ENCODE measurements around the gene ATP9A.
"Not testable (repeated sequence)": the region's sequence is repeated elsewhere in the genome, so short reads cannot be mapped to it uniquely, and the experiment has no call there.

The ATP9A gene

DNA sequence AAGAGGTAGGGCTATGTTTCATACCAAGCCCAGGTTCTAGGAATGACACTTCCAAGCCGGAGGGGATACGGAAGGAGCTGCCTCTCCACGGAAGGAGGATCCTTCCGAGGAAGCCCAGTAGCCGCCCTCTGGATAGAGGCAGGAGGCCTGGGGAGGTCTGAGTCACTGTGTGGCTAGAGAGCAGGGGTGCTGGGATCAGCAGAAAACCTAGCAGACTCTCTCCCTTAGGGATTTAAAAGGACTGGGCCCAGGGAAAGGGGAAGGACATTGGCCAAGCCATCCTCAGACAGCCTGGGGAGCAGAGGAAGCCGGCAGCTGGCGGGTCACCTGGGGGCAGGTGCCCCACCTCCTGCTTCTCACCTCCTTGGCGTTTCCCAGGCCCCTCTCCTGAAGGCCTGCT lies 189.1 kb downstream of the ATP9A start:
- in situ Hi-C loops (cut with HindIII; ENCODE audit: low pct_ligation_motif_present, low pct_unique_long_range_greater_than_20kb, low sequenced_read_pairs) = loop anchor here (25.0 kb wide), 1 partner anchor 192 kb away; no protein-coding TSS in a partner anchor
- DNase-seq = peak; percentile 3

DNA sequence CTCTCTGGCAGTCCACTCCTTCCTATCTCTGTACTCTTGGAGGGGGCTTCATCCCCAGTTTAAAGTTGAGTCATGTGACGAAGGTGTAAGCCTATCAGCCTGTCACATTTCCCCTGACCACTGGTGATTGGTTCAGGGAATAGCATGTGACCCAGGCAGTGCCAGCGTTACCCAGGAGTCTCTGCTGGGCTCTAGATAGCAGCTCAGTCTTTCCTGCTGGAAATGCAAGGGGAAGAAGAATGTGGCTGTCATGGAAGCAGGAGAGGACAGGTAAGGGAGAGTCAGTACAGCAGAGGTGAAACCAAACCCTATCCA lies 190.1 kb downstream of the ATP9A start:
- no peak for DNase-seq
- in situ Hi-C loops (cut with HindIII; ENCODE audit: low pct_ligation_motif_present, low pct_unique_long_range_greater_than_20kb, low sequenced_read_pairs) = loop anchor here (25.0 kb wide), 1 partner anchor 191 kb away; no protein-coding TSS in a partner anchor

DNA sequence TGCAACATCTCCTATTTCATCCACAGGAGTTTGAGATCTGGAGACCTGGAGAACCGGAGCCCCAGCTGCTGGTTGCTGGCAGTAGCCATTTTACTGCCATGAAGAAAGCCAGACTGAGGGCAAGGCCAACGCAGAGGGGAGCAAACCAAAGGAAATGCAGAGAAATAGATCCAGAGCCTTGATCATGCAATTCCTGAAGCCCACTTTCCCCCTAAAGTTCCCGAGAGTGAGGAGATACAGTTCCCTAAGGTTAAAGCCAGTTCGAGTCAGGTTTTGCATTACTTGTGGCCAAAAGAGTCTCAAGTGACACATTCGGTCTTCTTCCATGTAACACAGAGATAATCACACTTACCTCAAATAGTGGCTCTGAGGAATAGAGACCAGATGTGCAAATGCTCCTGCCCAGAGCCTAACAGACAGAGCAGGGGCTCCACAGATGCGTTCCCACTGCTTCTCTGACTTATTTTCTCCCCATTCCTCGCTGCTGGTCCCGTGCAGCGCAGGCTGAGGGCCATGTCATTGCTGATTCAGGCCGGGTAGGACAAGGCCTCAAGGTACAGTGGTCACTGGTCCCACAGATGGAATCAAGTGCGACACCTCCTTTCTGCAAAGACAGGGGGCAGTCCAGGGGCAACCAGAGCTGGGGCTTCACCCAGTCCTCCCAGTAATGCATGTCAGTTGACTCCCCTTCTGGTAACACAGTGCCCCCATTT lies 190.6 kb downstream of the ATP9A start:
- DNase-seq = no peak
- in situ Hi-C loops (cut with HindIII; ENCODE audit: low pct_ligation_motif_present, low pct_unique_long_range_greater_than_20kb, low sequenced_read_pairs) = loop anchor here (25.0 kb wide), 1 partner anchor 190 kb away; no protein-coding TSS in a partner anchor

DNA sequence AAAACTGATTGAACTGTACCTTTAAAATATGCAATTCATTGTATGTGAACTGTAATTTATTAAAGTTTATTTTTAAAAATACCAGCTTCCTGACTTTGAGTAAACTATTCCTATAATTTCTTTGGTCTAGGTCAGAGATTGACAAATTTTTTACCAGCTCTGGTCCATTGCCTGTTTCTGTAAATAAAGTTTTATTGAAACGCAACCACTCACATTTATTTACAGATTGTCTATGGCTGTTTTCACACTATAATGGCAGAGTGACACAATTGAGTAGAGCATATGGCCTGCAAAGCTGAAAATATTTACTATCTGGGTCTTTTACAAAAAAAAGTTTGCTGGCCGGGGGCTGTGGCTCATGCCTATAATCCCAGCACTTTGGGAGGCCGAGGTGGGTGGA lies 192.7 kb downstream of the ATP9A start:
- no peak for DNase-seq
- in situ Hi-C loops (cut with HindIII; ENCODE audit: low pct_ligation_motif_present, low pct_unique_long_range_greater_than_20kb, low sequenced_read_pairs) = loop anchor here (25.0 kb wide), 1 partner anchor 188 kb away; no protein-coding TSS in a partner anchor

DNA sequence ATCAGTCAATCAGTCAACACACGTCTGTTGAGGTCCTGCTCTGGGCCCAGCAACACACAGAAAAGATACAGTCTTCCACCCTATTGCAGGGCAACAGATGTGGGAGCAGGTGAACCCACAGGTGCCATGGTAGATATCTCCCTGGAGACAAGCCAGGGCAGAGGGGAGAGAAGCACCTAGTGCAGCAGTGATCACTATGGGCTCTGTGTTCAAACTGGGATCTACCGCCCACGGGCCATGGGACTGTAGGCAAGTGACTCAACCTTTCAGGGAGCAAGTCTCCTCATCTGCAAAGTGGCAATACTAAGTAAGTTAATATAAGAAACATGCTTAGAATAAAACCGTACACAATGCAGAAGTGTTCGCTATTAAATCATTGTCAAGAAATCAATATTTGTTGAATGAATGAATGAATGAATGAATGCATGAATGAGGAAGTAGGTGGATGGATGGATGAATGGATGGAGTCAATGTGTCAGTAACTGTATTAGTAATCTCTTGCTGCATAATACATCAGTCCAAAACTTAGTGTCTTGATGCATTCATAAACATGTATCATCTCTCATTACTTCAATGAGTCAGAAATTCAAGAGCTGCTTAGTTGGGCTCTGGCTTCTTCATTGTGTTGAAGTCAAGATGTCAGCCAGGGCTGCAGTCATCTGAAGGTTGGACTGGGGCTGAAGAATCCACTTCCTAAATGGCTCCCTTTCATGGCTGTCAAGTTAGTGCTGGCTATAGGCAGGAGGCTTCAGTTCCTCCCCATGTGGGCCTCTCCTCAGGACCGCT lies 193.7 kb downstream of the ATP9A start:
- in situ Hi-C loops (cut with HindIII; ENCODE audit: low pct_ligation_motif_present, low pct_unique_long_range_greater_than_20kb, low sequenced_read_pairs) = loop anchor here (25.0 kb wide), 1 partner anchor 187 kb away; no protein-coding TSS in a partner anchor
- DNase-seq = no peak

DNA sequence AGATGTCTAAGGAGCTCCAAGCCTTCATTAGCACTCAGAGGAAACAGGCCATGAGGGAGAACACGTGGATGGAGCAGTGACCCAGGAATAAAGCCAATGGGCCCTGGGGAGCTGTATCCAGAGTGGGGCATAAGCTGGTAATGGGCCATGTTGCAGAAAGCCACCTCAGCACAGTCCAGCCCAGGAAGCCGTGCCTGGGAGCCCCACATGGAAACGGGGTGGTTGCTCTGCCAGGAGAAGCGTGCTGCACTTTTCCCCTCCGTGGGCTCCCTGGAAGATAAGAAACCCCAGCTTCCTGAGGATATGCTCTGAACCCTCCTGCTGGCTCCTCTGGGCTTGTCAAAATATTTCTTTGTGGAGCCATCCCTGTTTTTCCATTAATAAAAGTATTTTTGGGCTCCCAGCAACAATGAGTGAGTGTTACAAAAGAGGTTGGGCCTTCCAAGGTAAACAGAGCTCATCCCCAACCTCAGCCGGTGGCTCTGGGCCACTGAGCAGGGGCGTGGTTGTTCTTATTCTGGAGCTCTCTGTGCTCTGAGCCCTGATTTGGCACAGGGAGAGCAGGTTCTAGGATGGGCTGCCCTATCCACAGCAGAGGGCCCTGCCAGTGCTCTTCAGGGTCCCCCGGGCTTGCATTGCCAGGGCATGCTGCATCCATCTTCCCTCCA lies 194.5 kb downstream of the ATP9A start:
- in situ Hi-C loops (cut with HindIII; ENCODE audit: low pct_ligation_motif_present, low pct_unique_long_range_greater_than_20kb, low sequenced_read_pairs) = no loop called here
- no peak for DNase-seq

- in situ Hi-C loops (cut with HindIII; ENCODE audit: low pct_ligation_motif_present, low pct_unique_long_range_greater_than_20kb, low sequenced_read_pairs) = no loop called here
- DNase-seq = no peak
These were observed 196.8 kb downstream of the ATP9A start for GRCh38 chr20:51571460-51571794.

DNA sequence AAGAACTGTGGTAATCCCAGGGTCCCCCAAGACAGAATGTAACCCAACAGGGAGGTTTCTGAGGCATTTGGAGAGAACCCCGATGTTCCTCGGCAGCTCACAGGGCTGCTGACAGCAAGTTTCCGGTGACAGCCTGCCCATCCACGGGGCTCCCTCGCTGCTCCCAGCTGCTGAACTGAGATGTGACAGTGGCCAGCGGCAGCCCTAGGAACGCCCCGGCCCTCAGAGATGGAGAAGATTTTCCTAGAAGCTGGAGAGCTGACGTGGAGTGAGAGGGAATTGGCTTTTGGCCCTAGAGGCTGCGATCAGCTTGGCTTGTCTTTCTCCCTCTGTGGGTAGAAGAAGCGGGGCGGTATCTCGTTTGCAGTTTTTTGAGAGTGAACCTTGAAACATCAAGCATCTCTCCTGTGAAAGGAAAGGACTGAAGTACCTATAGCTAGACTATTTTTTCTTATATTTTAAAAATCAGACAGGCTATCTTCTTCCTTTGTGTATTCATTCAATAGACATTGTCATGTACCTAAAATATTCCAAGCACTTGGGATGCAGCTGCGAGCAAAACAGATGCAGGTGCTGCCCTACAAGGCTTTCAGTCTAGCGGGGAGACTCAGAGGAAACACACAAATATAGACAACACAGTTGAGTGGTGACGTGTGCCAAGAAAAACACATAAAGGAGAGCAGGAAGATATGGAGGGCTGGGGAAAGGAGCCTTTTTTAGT lies 197.3 kb downstream of the ATP9A start:
- DNase-seq = no peak
- in situ Hi-C loops (cut with HindIII; ENCODE audit: low pct_ligation_motif_present, low pct_unique_long_range_greater_than_20kb, low sequenced_read_pairs) = no loop called here

GRCh38 chr20:51569815-51570738 lies 198.1 kb downstream of the ATP9A start:
- in situ Hi-C loops (cut with HindIII; ENCODE audit: low pct_ligation_motif_present, low pct_unique_long_range_greater_than_20kb, low sequenced_read_pairs) = no loop called here
- no peak for DNase-seq

DNA sequence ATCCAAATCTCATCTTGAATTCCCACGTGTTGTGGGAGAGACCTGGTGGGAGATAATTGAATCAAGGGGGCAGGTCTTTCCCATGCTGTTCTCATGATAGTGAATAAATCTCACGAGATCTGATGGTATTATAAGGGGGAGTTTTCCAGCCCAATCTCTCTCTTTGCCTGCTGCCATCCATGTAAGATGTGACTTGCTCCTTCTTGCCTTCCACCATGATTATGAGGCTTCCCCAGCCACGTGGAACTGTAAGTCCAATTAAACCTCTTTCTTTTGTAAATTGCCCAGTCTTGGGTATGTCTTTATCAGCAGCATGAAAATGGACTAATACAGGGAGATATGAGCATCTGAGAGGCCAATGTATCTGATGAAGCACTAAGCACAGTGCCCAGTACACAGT lies 199.7 kb downstream of the ATP9A start:
- DNase-seq; in situ Hi-C loops (cut with HindIII; ENCODE audit: low pct_ligation_motif_present, low pct_unique_long_range_greater_than_20kb, low sequenced_read_pairs): not testable (repeated sequence)

- in situ Hi-C loops (cut with HindIII; ENCODE audit: low pct_ligation_motif_present, low pct_unique_long_range_greater_than_20kb, low sequenced_read_pairs) = no loop called here
- DNase-seq = no peak
These were observed 200.6 kb downstream of the ATP9A start for GRCh38 chr20:51567622-51568021.

DNA sequence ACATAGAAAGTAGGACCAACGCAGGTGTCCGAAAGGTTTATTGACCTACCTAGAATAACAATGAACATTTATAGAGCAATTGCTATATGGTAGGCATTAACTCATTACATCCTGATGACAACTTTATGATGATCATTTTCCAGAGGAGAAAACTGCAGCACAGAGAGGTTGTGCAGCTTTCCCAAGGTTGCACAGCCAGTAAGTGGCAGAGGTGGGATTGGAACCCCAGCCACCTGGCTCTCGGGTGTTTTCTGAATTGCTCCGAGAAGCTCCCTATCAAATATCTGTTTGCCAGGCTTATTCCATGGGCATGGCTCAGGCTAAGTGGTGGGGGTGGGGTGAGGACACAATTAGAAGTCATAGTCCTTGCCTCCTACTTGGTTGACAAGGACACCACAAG lies 201.6 kb downstream of the ATP9A start:
- DNase-seq = no peak
- in situ Hi-C loops (cut with HindIII; ENCODE audit: low pct_ligation_motif_present, low pct_unique_long_range_greater_than_20kb, low sequenced_read_pairs) = no loop called here

DNA sequence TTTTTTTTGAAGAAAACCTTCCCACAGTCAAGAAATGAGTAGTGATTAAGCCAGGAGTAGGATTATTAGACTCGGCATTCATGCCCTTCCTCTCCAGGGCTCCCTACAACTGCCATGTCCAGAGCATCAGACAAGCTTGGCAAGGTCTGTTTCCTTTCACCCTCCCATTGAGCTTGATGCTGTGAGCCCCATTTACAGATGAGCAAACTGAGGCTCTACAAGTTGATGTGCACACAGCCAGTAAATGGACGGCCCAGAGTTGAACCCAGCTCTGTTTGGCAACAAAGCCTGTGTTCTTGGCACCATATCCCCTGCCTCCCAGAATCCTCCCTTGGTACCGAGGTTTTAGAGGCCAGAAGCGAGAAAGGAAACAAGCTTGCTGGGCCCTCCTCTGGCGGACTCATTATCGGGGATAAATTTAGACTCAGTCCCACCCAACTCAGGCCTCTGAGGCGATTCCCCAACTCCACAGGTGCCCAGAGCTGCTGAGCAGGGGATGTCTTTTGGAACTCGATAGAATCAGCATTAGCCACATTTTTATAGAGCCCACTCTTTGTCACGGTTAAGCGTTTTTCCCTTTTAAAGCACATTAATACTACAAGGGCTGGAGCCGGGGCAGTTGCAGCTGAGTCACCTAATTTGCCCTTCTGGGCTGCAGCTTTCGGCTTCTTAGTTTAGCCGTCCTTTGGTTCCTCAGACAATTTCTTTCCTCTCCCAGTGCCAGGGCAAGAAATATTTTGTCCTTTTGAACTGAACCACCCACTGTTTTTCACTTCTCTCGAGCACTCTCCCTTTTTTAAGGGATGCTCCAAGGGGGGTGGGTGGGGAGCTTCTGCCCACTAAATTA lies 202.7 kb downstream of the ATP9A start:
- in situ Hi-C loops (cut with HindIII; ENCODE audit: low pct_ligation_motif_present, low pct_unique_long_range_greater_than_20kb, low sequenced_read_pairs) = no loop called here
- no peak for DNase-seq

DNA sequence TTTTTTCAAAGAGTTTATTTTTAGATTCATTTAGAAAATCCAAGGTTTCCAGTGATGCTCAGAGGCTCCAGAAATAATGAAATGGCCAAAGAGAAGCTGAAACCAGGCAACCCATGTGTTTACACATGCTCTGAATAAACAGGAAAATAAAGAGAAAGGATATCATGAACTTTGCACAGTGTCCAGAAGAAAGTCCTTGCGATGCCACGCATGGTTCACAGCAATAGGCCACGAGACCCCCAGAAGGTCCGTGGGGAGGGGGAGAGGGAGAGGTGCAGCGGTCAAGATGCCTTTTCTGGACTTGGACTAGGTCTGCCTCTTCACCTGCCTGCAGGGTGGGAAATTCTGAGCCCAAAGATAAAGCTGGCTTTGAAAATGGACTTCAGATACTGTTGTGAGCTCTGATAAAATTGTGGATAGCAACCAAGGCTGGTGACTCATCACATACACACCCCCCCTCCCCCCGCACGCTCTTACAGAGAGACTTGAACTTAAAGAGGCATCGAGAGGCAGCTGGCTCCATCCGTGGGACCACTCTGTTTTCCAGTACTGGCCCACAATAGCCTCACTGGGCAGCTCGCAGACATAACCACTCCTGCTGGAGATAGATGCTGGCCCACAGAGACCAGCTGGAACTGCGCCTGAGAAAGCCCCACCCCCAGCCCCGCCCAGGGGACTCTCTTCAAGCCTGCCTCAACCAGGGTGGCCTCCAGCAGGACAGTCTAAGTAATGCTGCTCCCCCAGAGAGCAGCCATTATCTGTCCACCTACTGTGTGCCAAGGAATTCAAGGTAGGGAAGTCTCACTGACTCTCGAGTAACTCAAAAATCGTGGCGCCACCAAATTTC lies 204.5 kb downstream of the ATP9A start:
- in situ Hi-C loops (cut with HindIII; ENCODE audit: low pct_ligation_motif_present, low pct_unique_long_range_greater_than_20kb, low sequenced_read_pairs) = no loop called here

DNA sequence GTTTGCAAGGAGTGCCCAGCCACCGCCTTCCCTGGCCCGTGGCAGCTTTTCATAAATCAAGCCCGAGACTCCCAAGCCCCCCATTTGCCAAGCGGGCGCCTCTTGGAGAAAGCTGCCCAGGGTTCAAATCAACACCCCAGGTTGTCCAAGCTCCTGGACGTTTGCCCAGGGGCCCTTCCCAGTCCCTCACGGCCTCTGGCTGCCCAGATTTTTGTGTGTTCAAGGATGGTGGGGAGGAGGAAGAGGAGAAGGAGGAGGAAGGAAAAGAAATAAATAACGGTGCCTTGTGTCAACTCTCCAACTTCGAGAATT lies 205.1 kb downstream of the ATP9A start:
- no peak for DNase-seq
- in situ Hi-C loops (cut with HindIII; ENCODE audit: low pct_ligation_motif_present, low pct_unique_long_range_greater_than_20kb, low sequenced_read_pairs) = no loop called here

More for the DNA sequence above, 204.5 kb downstream of the ATP9A start:
- DNase-seq = peak; percentile 60

DNA sequence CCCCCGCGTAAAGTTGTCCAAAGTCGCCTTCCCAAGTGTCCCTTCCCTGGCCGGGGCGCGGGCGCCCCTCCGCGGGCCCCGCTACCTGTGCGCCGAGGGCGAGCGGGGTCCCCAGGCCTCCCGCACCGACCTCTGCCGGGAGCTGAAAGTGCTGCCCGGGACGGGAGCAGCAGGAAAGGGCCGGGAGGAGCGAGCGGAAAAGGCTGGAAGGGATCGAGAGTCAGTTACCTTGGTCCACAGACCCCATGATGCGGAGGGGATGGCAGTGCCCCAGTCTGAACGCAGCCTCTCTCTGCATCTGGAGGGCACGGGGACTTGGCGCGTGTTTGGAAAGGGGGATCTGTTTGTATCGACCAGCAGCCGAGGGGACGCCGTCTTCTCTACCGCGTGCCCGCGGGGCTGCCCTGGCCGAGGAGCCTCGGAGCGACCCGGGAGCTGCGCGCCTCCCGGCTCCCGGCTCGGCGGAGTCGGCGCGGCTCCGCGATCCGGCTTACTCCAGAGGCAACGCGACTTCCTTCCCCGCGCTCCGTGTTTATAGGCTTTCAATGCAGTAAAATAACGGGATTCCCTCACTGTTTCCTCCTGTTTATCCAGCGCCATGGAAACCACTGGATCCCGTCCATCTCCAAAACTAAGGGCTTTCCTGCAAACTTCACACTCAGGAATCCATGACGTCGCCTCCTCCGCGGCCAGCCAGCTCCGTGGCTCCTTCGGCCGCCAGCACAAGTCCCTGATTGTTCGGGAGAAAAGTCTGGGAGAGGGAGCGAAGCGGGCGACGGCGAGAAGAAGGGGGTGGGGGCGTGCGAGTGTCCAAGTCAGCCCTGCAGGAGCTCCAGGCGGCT lies 205.6 kb downstream of the ATP9A start:
- in situ Hi-C loops (cut with HindIII; ENCODE audit: low pct_ligation_motif_present, low pct_unique_long_range_greater_than_20kb, low sequenced_read_pairs) = no loop called here
- peak; percentile 77 for DNase-seq

All from ACHN (cell line).